ENCODE results near the gene MB.

GRCh38 chr22:35567351-35568141 is 49.6 kb downstream of the MB start:
- TF ChIP-seq CTCF (IDR thresholded peaks at IDR 0.05) = no peak
- TF ChIP-seq POLR2A (IDR thresholded peaks at IDR 0.05) = no peak

Data from testis (tissue), 2 donors.